NCI-H82 treated with DMSO at 0.1 percent for 48 hours (cell line): ENCODE results near the gene KMT2A.

Experiments
- DNase-seq: peaks from one replicate; lab custom pipeline; 2025; ENCODE audit not compliant: unreplicated experiment; lab: John Stamatoyannopoulos, UW

Gene KMT2A

GRCh38 chr11:118574636-118575035 lies 138.3 kb downstream of the KMT2A start:
- DNase-seq = no peak
